Endothelial cell of umbilical vein (primary cell): ENCODE data around the gene ZNF418. TPM values are rescaled to one million over a fixed set of nuclear protein-coding genes. Genes with fewer than 3 reads are reported as not detected.

Source experiments
- BruUV-seq: library from RNA; stranded (reverse); fragments of 400-500 nt; replicated peaks from 2 replicates; lab custom pipeline; 2021; lab: Mats Ljungman, UMichigan
- CTCF ChIA-PET: fragments of 300-600, 350-600 bp; sonication (Branson Sonifier 250); formaldehyde crosslinking; loops from one replicate; lab custom pipeline; 2021; ENCODE audit warnings: antibody characterized with exemption, inconsistent platforms; lab: Charles Lee
- POLR2A ChIA-PET: fragments of 300-600, 350-600 bp; sonication (Branson Sonifier 250); formaldehyde crosslinking; loops from one replicate; lab custom pipeline; 2021; ENCODE audit warnings: antibody characterized with exemption, inconsistent platforms; lab: Charles Lee
- DNase-seq: peaks from one replicate; pipeline ENCODE4 v3.0.0-alpha.2; 2011; ENCODE audit warnings: low read depth, low spot score
- FAIRE-seq: peaks from 2 replicates; lab custom pipeline; 2011; peaks lifted over from hg19 to GRCh38; lab: Jason Lieb, UNC
- H2AFZ ChIP-seq: 2 replicates; pipeline ENCODE4 v1.6.0; 2012; ENCODE audit warnings: low read depth, low read length, control low read depth, inconsistent platforms
- H3K27ac ChIP-seq: 2 replicates; pipeline ENCODE4 v1.5.1; 2011; ENCODE audit warnings: low read depth, mild to moderate bottlenecking, control low read depth, low read length, moderate library complexity; ENCODE audit not compliant: insufficient read depth
- H3K27me3 ChIP-seq, 2 experiments: 2 replicates each; pipeline versions ENCODE4 v1.6.0 to v1.6.1; 2011; ENCODE audit warnings: low read length in 2 of 2, mixed read lengths in 1 of 2; ENCODE audit not compliant: control insufficient read depth in 2 of 2, insufficient read depth in 2 of 2
- H3K36me3 ChIP-seq, 2 experiments: 2 replicates in 1 of 2; 3 replicates in 1 of 2; pipeline ENCODE4 v1.5.1; 2011; ENCODE audit warnings: low read length in 2 of 2, mild to moderate bottlenecking in 1 of 2, moderate library complexity in 1 of 2; ENCODE audit not compliant: control insufficient read depth in 2 of 2, insufficient read depth in 2 of 2; ENCODE audit errors: extremely low read depth in 1 of 2
- H3K4me1 ChIP-seq: 3 replicates; pipeline ENCODE4 v1.5.1; 2011; ENCODE audit warnings: mild to moderate bottlenecking, low read length; ENCODE audit not compliant: control insufficient read depth, insufficient read depth; ENCODE audit errors: extremely low read depth
- H3K4me2 ChIP-seq: 2 replicates; pipeline ENCODE4 v1.6.1; 2011; ENCODE audit warnings: low read length, control low read depth, mixed read lengths; ENCODE audit not compliant: insufficient read depth
- H3K4me3 ChIP-seq, 3 experiments: fragments of 200-600 bp in 1 of 3; sonication (generic), shearing (Covaris generic) in 1 of 3; replicated peaks in 1 of 3; 2 replicates each; pipeline ENCODE4 v1.5.1; 2011 to 2016; ENCODE audit warnings: control low read depth in 3 of 3, low read length in 3 of 3, mild to moderate bottlenecking in 2 of 3, inconsistent platforms in 1 of 3, low read depth in 1 of 3, moderate library complexity in 1 of 3; ENCODE audit not compliant: insufficient read depth in 1 of 3
- H3K79me2 ChIP-seq: 2 replicates; pipeline ENCODE4 v1.6.0; 2012; ENCODE audit warnings: low read length, inconsistent platforms; ENCODE audit not compliant: control insufficient read depth, insufficient read depth
- H3K9ac ChIP-seq: replicated peaks from 2 replicates; pipeline ENCODE3; 2011; ENCODE audit warnings: low read length, control low read depth; ENCODE audit not compliant: insufficient read depth; ENCODE audit errors: extremely low read depth
- H3K9me1 ChIP-seq: replicated peaks from 3 replicates; pipeline ENCODE4 v1.6.0; 2011; ENCODE audit warnings: mild to moderate bottlenecking, low read length; ENCODE audit not compliant: control insufficient read depth, insufficient read depth; ENCODE audit errors: extremely low read depth
- H3K9me3 ChIP-seq: replicated peaks from 2 replicates; pipeline ENCODE4 v1.5.1; 2012; ENCODE audit warnings: low read length, inconsistent platforms; ENCODE audit not compliant: control insufficient read depth, insufficient read depth
- H4K20me1 ChIP-seq: replicated peaks from 2 replicates; pipeline ENCODE3; 2011; ENCODE audit warnings: mild to moderate bottlenecking, low read length; ENCODE audit not compliant: control insufficient read depth, insufficient read depth; ENCODE audit errors: extremely low read depth
- CTCF ChIP-seq, 2 donors: IDR thresholded peaks; 1 replicate in 1 of 2; 2 replicates in 1 of 2; pipeline ENCODE4 v1.5.1; 2011; ENCODE audit warnings: low read length in 2 of 2, mild to moderate bottlenecking in 2 of 2, moderate library complexity in 2 of 2, control low read depth in 1 of 2, inconsistent platforms in 1 of 2, low read depth in 1 of 2; ENCODE audit not compliant: insufficient read depth in 1 of 2; ENCODE audit errors: extremely low read depth in 1 of 2
- EZH2 ChIP-seq: IDR thresholded peaks from 2 replicates; pipeline ENCODE4 v1.6.1; 2012; ENCODE audit warnings: borderline replicate concordance, low read depth, mild to moderate bottlenecking, moderate library complexity, low read length, inconsistent platforms; ENCODE audit not compliant: severe bottlenecking
- FOS ChIP-seq: IDR thresholded peaks from 2 replicates; pipeline ENCODE4 v1.6.1; 2011; ENCODE audit warnings: mild to moderate bottlenecking, low read length, moderate library complexity, borderline replicate concordance; ENCODE audit not compliant: insufficient read depth
- GATA2 ChIP-seq: IDR thresholded peaks from 2 replicates; pipeline ENCODE4 v1.7.0; 2011; ENCODE audit warnings: low read depth, mild to moderate bottlenecking, moderate library complexity, mixed read lengths, low read length; ENCODE audit not compliant: insufficient read length, insufficient read depth
- JUN ChIP-seq: IDR thresholded peaks from 2 replicates; pipeline ENCODE4 v1.6.1; 2011; ENCODE audit warnings: borderline replicate concordance, low read depth; ENCODE audit not compliant: insufficient read length, insufficient read depth
- MAX ChIP-seq: IDR thresholded peaks from 2 replicates; pipeline ENCODE4 v1.6.1; 2011; ENCODE audit not compliant: insufficient read depth, insufficient read length
- MYC ChIP-seq: IDR thresholded peaks from one replicate; pipeline ENCODE4 v1.6.1; 2011; ENCODE audit warnings: mild to moderate bottlenecking, low read depth, low read length
- POLR2A ChIP-seq: IDR thresholded peaks from 2 replicates; pipeline ENCODE4 v1.6.1; 2012; ENCODE audit warnings: low read depth, mild to moderate bottlenecking, control low read depth, low read length
- POLR2AphosphoS5 ChIP-seq: IDR thresholded peaks from 2 replicates; pipeline ENCODE4 v1.6.1; 2012; ENCODE audit warnings: low read depth, mild to moderate bottlenecking, control low read depth, low read length, moderate library complexity; ENCODE audit not compliant: insufficient read depth
- dilution Hi-C: fragments of 300-500 bp; cut with MboI; formaldehyde crosslinking; loops from one replicate; pipeline ENCODE4 v1.15.0; 2019; ENCODE audit warnings: low sequenced_read_pairs; ENCODE audit not compliant: extremely low pct_ligation_motif_present
- intact Hi-C: fragments of 100-400 bp; cut with micrococcal nuclease; formaldehyde crosslinking; loops from one replicate; pipeline ENCODE4 v1.10.0; 2022
- polyA plus RNA-seq, 4 experiments: library from polyadenylated mRNA; depleted of rRNA in 3 of 4; stranded (reverse) in 3 of 4; unstranded in 1 of 4; fragments of >200 nt; gene quantifications; 2 replicates each; pipeline versions ENCODE4 v1.2.1 to v1.2.3, GENCODE V29; 2011 to 2012; ENCODE audit warnings: missing spikeins in 1 of 4
- total RNA-seq: library from RNA; stranded (reverse); gene quantifications from 2 replicates; pipeline ENCODE4 v1.2.3, GENCODE V29; 2021

ZNF418 gene
- total and polyA plus RNA-seq, 2 donors (not counting 3 experiments of a cell fraction or from before 2014, with no cell fraction given) = 1.7 to 5.4 TPM

- peak overlapping the region; percentile 42 for H3K9ac ChIP-seq
- H4K20me1 ChIP-seq = peaks cover 2% of the 10 kb centered on the region
- peaks cover 9% of the 10 kb centered on the region for H3K9me3 ChIP-seq
- ChIA-PET CTCF (no interaction called here), POLR2A (no interaction called here)
- no peaks in the 10 kb centered on the region for H3K79me2 ChIP-seq
- no peaks in the 10 kb centered on the region for H3K27me3 ChIP-seq
- DNase-seq (no peak), FAIRE-seq (no peak)
- peaks cover 5% of the 10 kb centered on the region for H3K4me1 ChIP-seq
- peak overlapping the region; percentile 62 for H3K4me2 ChIP-seq
- peak overlapping the region; percentile 19 to 66 (median 53) for H3K4me3 ChIP-seq
- intact Hi-C loops (loop anchor here (1.0 to 10.0 kb wide), 3 partner anchors 31 to 208 kb away; partner anchors contain the start of genes ZNF329, ZNF417 and ZNF606), dilution Hi-C loops (no loop called here)
- TF ChIP-seq JUN (no peak), EZH2 (no peak), MAX (no peak), GATA2 (no peak), FOS (no peak), MYC (no peak), POLR2A (no peak), POLR2AphosphoS5 (no peak), CTCF (IDR thresholded peaks at IDR 0.05; ENCODE audit: extremely low read depth in 1 of 2, insufficient read depth in 1 of 2, low read depth in 1 of 2, low read length in 2 of 2) (no peak)
- H3K36me3 ChIP-seq = peaks cover 0 to 9% of the 10 kb centered on the region in 2 experiments
- H3K27ac ChIP-seq = no peak overlapping the region
- H2AFZ ChIP-seq = peak overlapping the region; percentile 79
- H3K9me1 ChIP-seq = no peaks in the 10 kb centered on the region
- BruUV-seq = TSS peak; percentile 44
Measured at GRCh38 chr19:57947088-57947418, 11.9 kb upstream of the ZNF418 start.
